IPS DF 19.7 (cell line): Measurements from ENCODE around the gene FCGR3B.
"Not testable (repeated sequence)": the region's sequence is repeated elsewhere in the genome, so short reads cannot be mapped to it uniquely, and the experiment has no call there.

ENCODE experiments used
- DNase-seq: peaks from one replicate; pipeline ENCODE4 v3.0.0-alpha.2; 2013; ENCODE audit warnings: low read depth, low spot score

FCGR3B gene

DNA sequence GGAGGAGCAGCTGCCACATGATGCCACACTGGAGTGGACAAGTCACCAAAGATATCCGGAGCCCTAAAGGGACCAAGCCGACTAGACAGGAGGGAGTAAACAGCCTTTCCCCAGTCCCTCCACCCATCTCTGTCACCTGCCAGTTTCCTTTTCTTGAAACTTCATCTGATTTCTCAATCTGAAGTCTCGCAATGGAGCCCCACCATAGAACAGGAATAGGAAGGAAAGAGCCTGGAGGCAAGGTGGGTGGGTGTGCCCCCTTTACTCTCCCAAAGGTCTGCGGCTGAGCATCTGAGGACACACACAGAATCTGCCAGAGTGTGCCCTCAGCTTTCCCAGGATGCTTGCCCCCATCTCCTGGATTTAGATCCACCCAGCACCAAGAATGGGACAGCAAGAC is at the start of gene FCGR3B:
Gene FCGR3B (minus strand): TSS at position 101 of the 400 bp plus-strand sequence. CDS start 82 bp downstream, at position 19.
- DNase-seq, result no peak

DNA sequence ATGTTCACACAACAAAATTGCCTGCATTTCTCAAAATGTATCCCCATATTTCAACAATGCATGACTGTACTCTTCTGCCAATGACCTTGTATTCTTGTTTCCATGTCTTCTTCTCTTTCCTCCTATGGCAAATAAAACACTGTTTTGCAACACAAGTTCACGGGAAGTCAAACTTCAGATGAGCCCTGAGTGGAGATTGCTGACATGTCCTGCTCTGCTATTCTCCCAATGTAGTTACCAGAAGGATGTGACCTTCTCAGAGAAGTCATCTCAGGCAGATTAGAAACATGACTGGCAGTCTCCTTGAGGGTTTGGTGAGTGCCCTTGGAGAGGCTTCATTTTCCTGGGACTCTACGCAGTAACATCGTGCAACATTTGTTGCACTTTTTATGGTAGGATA is 47.5 kb upstream of the FCGR3B start:
- DNase-seq, result no peak

DNA sequence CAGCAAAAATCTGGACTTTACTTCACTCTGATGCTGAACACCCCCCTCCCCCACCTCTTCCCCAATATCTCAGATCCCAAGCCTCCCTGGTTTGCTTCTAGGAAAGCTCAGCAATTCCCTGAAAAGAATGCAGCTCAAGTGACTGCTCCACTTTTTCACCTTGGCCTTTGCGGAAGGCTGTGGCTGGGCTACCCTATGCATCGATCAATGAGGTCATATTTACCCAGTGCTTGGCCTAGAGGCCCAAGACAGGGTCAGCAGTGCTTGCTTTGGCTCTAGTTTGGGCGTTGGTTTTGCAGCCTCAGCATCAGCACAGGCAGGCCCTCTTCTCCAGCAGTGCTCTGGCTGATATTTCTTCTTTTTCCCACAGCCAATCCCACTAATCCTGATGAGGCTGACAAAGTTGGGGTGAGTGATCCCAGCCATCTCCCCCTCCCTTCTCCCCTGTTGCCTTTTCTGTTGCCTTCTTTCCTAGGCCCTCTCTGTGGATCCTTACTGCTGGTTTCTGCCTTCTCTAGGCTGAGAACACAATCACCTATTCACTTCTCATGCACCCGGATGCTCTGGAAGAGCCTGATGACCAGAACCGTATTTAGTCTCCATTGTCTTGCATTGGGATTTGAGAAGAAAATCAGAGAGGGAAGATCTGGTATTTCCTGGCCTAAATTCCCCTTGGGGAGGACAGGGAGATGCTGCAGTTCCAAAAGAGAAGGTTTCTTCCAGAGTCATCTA is 46.1 kb upstream of the FCGR3B start:
- no peak for DNase-seq

DNA sequence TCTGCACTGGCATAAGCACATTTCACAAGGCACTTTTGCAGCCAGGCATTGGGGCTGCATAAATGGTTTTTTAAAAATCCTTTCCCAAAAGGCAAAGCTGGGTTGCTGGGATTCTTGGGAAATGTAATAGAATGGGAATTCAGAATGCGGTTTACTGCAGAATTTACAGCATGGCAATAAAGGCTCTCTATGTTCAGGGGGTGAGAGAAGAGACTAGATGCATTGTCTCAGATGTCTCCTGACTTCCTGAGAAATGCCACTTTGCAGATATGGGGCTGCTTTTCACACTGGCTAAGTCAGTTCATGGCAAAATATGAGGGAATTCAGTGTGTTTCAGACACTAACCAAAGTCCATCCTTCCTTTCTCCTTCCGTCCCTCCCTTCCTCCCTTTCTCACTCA is 45.5 kb upstream of the FCGR3B start:
- DNase-seq, result no peak

DNA sequence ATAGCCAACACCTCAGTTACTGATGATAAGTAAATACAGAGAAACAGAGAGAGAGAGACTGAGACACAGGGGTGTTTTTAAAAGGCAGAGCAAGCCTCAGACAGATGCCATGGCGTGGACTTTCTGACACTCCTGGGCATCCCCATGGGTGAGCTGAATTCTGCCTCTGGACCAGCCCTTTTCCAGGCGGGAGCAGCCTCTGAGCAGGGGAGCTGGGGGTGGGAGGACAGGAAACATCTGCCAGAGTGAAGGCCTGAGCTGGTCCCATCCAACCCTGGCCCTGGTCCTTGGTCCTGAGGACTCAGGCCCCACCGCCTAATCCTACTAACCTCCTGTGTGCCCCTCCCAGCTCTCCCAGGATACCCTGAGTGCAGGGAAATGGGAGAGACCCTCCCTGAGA is 43.9 kb upstream of the FCGR3B start:
- DNase-seq, result not testable (repeated sequence)

DNA sequence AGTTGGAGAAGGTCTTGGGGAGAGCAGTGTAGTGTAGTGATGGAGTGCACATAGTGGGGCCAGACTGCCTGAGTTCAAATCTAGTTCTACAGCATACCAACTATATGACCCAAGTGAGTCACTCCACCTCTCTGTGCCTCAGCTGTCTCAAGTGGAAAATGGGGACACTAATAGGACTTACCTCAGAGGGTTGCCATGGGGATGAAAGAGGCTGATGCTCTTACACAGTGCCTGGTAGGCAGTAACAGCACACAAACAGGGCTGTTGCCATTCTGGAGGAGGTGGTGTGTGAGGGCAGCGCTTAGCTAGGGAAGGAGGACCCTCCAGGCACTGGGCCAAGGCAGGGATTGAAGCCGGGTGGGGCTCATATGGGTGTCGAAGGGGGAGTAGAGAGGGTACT is 43.5 kb upstream of the FCGR3B start:
- DNase-seq, result not testable (repeated sequence)

DNA sequence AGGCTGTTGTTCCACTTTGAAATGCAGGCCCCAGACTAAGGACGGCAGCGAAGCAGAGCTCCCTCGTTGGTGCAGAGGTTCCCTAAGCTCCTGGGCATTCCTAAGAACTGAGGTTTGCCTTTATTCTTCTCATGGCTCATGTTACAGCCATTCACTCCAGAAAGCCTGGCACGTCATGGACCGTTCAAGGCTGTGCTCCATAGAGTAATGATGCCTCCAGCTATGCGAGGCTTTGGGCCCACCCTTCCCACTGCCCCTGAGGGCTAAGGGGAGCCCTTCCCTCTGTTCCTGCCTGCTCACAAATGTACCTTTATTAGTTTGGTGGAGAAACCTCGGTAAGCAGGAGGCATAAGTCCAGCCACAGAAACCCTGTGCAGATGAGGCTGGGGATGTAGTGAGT is 42.5 kb upstream of the FCGR3B start:
- not testable (repeated sequence) for DNase-seq

DNA sequence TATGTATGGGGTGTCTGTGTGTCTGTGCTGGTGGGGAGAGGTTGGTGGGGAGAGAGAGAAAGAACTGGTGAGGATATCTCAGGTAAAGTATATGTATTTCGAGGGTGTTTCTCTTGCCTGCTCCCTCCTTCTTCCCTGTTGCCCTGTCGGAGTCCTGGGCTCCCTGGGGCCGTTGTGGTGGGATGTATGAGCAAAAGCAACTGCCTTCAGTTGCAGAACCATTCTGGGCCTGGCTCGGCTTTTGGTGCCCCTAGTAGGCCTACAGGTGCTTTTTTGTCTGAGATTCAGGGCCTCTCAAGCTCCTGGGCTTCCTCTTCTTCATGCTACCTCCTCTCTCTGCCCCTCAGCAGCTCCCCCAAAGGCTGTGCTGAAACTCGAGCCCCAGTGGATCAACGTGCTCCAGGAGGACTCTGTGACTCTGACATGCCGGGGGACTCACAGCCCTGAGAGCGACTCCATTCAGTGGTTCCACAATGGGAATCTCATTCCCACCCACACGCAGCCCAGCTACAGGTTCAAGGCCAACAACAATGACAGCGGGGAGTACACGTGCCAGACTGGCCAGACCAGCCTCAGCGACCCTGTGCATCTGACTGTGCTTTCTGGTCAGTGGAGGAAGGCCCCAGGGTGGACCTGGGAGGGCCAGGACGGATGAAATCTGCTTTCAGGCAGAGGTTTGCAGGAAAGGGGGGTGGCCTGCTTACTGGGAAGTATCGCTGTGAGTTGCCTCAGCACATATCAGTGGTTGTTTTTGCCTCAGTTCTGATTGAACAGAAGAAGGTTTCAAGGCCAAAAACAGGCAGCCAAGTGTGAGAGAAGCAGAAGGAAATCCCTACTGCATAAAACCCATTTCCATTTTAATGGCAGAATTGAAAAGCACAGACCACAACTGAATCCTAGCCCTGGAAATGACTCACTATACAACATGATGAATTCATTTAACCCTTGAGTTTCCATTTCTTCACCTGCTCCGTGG is 40.4 kb upstream of the FCGR3B start:
- DNase-seq, result not testable (repeated sequence)

DNA sequence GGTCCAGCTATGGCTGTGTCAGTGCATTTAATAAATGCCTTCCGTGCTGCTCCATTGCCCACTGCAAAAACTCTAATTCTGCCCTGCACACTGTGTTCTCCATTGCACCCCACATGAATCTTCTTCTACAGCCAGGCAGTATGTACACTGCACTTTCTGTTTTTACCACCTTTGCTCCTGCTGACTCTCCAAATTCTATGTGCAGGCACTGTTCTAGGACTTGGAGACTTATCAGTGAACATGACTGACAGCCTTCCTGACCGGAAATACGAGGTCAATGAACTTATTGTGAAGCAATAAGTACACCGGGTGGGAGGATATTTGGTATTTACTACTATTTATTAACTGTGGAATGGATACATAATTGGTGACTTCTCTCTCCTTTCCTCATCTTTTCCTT is 33.7 kb upstream of the FCGR3B start:
- DNase-seq, result not testable (repeated sequence)

DNA sequence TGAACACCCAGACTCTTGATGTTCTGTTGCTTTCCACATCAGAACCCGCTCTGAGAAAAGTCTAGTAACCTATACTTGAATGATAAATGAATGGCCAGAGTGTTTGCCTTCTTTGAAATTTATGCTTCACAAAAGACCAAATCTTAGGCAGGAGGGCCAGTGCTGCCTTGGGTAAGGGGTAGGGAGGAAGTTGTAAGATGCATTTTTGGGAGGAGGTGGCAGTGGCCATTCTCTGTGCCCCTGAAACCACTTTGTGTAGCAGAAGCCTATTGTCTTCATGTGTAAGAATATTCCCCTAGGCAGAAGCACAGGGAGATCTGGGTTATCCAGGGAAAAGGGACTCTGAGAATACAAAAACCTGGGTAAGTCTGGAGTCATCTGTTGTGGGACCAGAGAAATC is 32.6 kb upstream of the FCGR3B start:
- DNase-seq, result not testable (repeated sequence)

DNA sequence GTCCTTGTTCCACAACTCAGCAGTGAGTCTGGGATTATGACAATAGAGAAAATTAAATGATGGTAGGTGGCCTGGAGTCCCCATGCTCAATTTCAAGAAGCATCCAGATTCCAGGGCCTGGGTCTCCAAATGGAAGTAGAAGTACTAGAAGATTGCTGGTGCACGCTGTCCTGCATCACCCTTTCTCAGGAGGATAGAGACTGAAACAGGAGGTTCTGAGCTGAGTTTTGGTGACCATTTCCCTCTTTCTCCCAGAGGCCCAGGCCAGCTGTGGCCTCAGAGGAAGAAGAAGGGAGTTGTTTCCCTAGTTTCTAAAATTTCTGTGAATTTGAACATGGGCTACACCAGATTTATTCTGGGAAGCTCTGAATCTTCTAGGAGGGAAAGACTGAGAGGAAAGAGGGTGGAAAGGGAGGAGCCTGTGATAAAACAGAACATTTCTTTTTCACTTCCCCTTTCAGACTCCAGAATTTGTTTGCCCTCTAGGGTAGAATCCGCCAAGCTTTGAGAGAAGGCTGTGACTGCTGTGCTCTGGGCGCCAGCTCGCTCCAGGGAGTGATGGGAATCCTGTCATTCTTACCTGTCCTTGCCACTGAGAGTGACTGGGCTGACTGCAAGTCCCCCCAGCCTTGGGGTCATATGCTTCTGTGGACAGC is 31.8 kb upstream of the FCGR3B start, which contains the start of gene FCGR2B:
Gene FCGR2B (plus strand): TSS at position 460 of the 656 bp plus-strand sequence. CDS start 99 bp downstream, at position 559.
- not testable (repeated sequence) for DNase-seq

DNA sequence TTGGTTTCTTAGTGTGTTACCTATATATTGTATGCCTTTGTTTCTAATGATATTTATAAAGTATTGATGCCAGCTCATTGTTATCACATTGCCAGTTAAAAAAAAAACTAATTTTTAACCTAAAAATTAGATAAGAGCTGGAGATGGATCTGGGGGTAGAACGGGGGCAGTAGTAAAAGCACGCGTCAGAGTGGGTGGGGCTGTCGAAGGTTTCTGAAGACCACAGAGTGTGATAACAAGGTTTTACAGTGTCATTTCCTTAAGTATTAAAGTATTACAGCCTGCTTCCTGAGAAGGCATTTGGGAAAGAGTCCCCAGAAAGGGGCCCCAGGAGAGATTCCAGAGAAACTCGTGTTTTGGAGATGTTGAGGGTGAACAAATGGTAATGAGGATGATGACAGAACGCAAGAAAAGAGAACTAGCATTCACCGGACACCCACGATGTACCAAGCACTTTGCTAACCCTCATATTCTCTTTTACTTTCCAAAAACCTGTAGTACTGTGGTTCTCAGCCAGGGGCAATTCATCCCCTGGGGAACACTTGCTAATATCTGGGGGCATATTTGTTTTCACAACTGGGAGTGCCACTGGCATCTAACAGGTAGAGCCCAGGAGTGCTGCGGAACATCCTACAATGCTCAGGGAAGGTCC is 30.8 kb upstream of the FCGR3B start:
- DNase-seq, result not testable (repeated sequence)

DNA sequence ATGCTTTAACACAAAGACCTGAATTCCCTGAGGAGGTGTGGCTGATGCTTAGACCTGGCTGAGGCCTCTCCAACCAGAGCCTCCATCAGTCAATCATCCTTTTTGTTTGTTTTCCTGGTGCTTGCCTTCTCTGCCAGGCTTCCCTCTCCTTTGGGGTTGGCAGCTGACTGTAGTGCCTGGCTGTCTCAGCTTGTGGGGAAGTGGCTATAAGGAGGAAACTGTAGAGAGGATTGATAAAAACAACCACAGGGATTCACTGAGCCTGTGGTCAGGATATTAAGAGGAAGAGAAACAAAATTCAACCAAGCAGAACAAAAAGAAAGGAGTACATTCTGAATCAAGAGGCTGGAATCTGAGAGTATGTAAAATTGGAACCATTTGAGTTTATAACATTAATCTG is 27.5 kb upstream of the FCGR3B start:
- DNase-seq, result not testable (repeated sequence)

DNA sequence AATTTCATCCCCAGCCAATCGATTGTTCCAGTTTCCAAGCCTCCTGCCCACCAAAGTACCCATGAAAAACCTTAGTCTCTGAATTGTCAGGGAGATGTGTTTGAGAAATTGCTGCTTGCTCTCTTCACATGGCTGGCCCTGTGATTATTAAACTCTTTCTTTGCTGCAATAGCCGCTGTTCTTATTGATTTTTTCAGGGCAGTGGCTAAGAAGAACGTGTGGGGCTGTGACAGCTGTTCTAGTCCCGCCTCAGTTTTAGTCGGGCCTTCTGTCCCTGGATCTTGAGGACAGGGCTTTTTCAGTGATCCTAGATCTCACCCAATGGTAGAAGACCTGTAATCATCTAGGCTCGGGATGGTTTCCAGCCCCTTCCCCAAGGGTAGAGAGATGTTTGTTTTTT is 23.0 kb upstream of the FCGR3B start:
- not testable (repeated sequence) for DNase-seq

DNA sequence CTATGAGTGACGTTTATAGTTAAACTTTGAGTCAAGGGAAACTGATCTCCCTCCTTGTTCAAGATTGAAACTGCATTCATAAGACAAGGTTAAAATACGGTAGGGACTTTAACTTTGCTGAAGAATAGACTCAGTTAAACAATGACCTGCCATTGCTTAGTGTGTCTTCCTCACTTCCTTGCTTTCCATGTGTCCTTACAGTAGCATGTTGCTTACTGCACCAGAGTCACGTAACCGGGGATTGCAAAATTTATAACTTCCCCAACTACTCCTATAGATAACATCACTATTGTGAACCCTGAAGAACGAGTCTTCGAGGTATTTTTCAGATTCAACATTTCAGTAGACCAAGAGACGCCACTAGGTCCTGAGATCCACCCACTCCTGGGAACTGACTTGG is 22.6 kb upstream of the FCGR3B start:
- not testable (repeated sequence) for DNase-seq

DNA sequence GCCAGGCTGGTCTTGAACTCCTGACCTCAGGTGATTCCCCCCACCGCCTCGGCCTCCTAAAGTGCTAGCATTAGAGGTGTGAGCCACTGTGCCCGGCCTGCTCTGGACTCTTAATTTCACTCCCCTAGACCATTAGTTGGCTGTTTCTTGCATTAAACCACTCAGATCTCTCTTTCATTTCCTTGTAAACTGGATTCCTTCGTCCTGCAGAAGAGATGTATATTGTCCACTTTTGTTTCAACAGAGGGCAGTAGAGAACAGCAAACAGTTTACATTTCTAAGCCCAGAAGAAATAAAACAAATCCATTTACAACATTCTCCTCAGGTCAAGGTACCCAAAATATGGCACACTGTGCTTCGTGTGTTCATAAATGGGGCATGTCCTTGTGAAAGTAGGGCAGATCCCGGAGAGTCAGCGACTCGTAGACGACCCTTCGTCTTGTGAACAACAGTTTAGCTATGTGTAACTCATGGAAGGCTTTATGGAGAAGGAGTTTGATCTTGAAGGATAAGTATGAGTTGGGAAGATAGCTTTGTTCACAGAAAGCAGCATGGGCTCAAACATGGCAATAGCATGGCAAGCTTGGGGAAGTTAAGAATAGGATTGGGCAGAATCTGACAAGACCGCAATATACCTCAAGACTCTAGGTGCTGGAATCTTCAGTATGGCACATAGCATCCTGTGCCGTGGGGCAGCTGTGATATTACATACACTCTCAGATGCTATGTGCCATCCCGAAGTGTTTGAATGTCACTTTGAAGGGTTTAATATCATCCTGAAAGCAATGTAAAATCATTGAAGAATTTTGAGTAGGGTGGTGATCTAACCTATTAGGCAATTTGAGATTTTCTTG is 16.8 kb upstream of the FCGR3B start:
- not testable (repeated sequence) for DNase-seq

DNA sequence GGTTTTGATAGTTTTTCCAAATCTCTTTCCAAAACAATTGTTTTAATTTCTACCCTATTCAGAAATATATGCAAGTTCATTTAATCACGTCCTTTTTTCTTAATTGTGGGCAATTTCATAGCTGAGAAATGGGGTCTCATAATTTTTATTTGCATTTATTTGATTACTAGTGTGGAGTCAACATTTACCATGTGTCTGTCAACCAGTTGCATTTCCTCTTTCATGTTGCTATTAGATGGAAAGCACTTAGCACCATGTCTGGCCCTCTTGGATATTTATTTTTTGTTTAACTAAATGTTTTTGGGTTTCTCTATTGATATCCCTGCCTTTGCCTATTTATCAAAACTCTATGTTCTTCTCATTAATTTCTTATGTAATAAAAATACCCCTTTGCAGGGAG is 13.9 kb upstream of the FCGR3B start:
- DNase-seq, result not testable (repeated sequence)

DNA sequence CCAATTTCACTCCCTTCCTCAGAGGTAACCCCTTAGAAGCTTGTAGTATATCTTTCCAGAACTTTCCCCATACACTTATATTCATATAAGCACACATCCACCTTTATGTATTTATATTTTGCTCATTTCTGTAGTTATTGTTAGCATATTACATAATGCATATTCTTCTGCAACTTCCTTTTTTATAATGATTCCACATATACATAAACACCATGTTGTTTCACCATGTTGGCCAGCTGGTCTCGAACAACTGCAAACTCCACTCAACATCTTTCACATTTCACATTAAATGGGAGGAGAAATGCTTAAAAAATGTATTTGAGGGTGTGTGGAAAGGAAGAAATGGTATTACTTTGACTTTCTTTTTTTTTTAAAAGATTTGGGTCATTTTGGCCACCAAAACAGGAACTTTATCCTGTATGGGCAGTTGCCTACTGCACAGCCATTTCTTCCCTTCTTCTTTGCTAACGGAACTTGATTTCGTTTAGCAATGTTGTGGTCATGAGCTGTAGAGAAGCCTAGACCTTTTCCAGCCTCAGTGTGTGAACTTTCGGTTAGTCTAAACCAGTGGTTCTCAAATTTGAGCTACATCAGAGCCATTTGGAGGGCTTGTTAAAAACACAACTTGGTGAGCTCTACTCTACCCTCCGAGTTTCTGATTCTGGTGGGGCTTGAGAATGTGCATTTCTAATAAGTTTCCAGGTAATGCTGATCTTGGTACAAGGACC is 12.7 kb upstream of the FCGR3B start:
- DNase-seq, result not testable (repeated sequence)

DNA sequence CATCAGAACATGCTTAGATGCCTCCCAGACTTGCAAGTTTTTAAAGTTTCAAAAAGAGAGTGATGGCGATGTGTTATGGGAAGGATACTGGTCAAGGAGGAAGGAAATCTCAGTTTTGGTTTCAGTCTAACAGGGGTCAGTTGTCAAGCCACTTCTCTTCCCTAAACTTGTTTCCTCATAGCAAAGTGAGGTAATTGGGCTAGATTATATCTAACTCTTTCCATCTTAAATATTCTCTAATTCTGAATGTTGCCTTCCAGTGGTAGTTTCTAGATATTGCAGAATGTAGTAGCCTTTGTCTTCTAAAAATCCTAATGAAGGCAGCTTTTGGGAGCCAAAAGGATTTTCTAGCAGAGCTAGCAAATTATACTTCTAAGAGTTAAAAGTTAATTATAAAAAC is 11.7 kb upstream of the FCGR3B start:
- DNase-seq, result not testable (repeated sequence)

DNA sequence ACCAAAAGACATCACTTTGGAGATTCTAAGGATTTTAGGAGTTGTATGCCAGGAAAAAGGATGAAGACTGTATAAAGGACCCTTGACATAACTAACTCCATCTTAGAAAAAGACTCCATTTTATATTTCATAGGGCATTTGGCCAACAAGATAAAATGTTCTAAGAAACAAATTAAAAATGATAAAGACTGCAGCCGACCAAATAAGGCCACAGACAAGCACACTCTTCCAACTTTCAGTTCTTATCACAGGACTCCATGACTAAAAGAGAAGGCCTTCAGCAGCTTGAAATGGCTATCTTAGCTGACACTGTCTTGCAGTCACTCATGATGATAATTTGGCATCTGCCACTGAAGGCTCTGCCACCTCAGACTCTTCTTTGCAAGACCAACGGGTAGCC is 8.2 kb upstream of the FCGR3B start:
- DNase-seq, result not testable (repeated sequence)
